ENCODE data around the gene FBXW7.

GRCh38 chr4:152327606-152328453, 208.1 kb downstream of the FBXW7 start:
- no peak for TF ChIP-seq POLR2AphosphoS5 (IDR thresholded peaks at IDR 0.05; ENCODE audit: low read depth, low read length)
- no peak for TF ChIP-seq REST (IDR thresholded peaks at IDR 0.05; ENCODE audit: insufficient read depth in 1 of 2, low read depth in 2 of 2, low read length in 2 of 2)
- TF ChIP-seq TAF1 (IDR thresholded peaks at IDR 0.05; ENCODE audit: borderline replicate concordance, insufficient read depth, low read length) = no peak
- TF ChIP-seq SIN3A (IDR thresholded peaks at IDR 0.05; ENCODE audit: borderline replicate concordance, insufficient read depth, low read length) = no peak

Measured in PFSK-1 (cell line).